ENCODE measurements around the gene LGALS3BP. TPM values are rescaled to one million over a fixed set of nuclear protein-coding genes. Genes with fewer than 3 reads are reported as not detected.

LGALS3BP gene
- total RNA-seq, 1 experiment from 2014 or later, result 69.8 TPM

DNA sequence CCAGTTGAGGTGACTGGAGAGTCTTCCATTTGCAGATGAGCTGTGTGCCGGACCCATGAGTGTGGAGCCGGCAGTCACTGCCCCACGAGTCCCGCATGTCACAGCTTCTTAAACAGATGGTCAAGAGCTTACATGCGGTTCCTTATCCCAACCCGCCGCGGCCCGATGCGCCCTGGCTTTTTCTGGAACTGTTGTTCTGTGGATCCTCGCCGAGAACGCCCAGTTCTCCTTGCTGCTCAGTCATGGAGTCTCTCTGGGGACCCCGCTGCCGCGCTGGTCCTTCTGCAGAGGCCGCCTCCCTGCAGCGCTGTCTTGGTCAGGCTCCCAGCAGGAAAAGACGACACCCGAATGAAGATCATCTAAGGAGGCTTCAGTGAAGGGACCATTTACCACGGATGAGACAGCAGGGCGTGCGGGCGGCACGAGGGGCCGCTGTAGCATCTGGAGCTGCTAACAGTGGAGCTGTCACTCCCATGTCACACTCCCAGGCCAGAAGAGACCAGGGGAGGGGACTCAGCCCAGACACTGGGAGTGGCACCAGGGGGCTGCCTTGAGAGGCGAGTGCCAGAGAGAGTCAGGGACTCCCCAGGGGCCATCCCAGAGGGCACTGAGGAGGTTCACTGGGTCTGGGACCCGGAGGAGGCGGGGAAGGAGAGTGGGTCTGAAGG lies 10.8 kb upstream of the LGALS3BP start:
- Histone ChIP-seq H3K27ac (ENCODE audit: insufficient read length, low read depth, low read length) (no peak overlapping the region), H3K27me3 (ENCODE audit: insufficient read depth, low read length) (no peaks in the 10 kb centered on the region), H3K9me3 (ENCODE audit: control insufficient read depth, low read depth, low read length) (no peaks in the 10 kb centered on the region), H3K23ac (ENCODE audit: insufficient read length, low read depth, low read length) (no peak overlapping the region), H2BK5ac (ENCODE audit: insufficient read length, low read length) (no peak overlapping the region), H2BK12ac (ENCODE audit: insufficient read length, low read depth, low read length) (no peak overlapping the region), H2BK20ac (ENCODE audit: low read depth, low read length, poor library complexity, severe bottlenecking) (no peak overlapping the region), H3K79me1 (ENCODE audit: insufficient read depth, low read depth, low read length, poor library complexity, severe bottlenecking) (no peaks in the 10 kb centered on the region), H4K20me1 (ENCODE audit: control insufficient read depth, insufficient read depth, insufficient read length) (no peaks in the 10 kb centered on the region), H3K79me2 (ENCODE audit: insufficient read depth, low read length) (no peaks in the 10 kb centered on the region), H3K4me1 (ENCODE audit: insufficient read depth, low read length) (peaks cover 4% of the 10 kb centered on the region; the same call in 1 of the 2 replicates), H3K23me2 (ENCODE audit: insufficient read length, low read depth, low read length, poor library complexity, severe bottlenecking) (no peaks in the 10 kb centered on the region), H3K56ac (ENCODE audit: insufficient read length, low read depth, low read length) (no peak overlapping the region), H2AFZ (ENCODE audit: low read length) (no peak overlapping the region), H4K8ac (replicated peaks; ENCODE audit: insufficient read length, low read depth, low read length) (no peak overlapping the region), H3T11ph (ENCODE audit: low read length) (no peak overlapping the region), H4K5ac (ENCODE audit: insufficient read length, low read depth, low read length) (no peak overlapping the region), H3K9ac (ENCODE audit: extremely low read depth, insufficient read length, low read length) (no peak overlapping the region), H2BK120ac (ENCODE audit: low read depth, low read length, poor library complexity, severe bottlenecking) (no peak overlapping the region), H3K4ac (ENCODE audit: low read depth, low read length) (no peak overlapping the region), H3K18ac (ENCODE audit: insufficient read length, low read depth, low read length) (no peak overlapping the region), H4K91ac (ENCODE audit: insufficient read length, low read depth, low read length) (no peak overlapping the region), H2AK5ac (ENCODE audit: insufficient read length, low read length) (no peak overlapping the region), H2BK15ac (ENCODE audit: low read depth, low read length) (no peak overlapping the region), H3K14ac (ENCODE audit: insufficient read depth, low read length) (no peak overlapping the region), H3K4me2 (ENCODE audit: insufficient read depth, insufficient read length, low read length) (no peak overlapping the region)
- H3K36me3 Mint-ChIP-seq (ENCODE audit: insufficient read depth in 1 of 3, low read depth in 3 of 3), result peaks cover 15 to 39% (median 22%) of the 10 kb centered on the region in 3 experiments
- H3K4me3 Mint-ChIP-seq, result no peak overlapping the region; a peak in 1 of 5 replicates
- no peak overlapping the region for H3K27ac Mint-ChIP-seq
- WGBS (ENCODE audit: extremely low coverage, insufficient read length, low lambda C conversion rate), result no CpG with 5 or more reads among the region's 29 CpGs
- peaks cover 11 to 13% of the 10 kb centered on the region in 2 experiments for H3K4me1 Mint-ChIP-seq
- no peak for DNase-seq
- H3K27me3 Mint-ChIP-seq (ENCODE audit: low read depth), result peaks cover 19% of the 10 kb centered on the region
- no peaks in the 10 kb centered on the region for H3K9me3 Mint-ChIP-seq
- no peak for TF ChIP-seq CTCF (conservative IDR thresholded peaks at IDR 0.05)
